Breast epithelium (tissue), 3 donors: ENCODE data around the gene ATP8A1.

Experiments used
- CTCF ChIP-seq, 3 donors: fragments of 450-650 bp; IDR thresholded peaks; one replicate each; pipeline ENCODE4 v1.5.1; 2016 to 2017; ENCODE audit warnings: antibody characterized with exemption in 3 of 3, mild to moderate bottlenecking in 3 of 3, moderate library complexity in 3 of 3
- POLR2A ChIP-seq: fragments of 450-650 bp; IDR thresholded peaks from one replicate; pipeline ENCODE4 v1.6.1; 2016; ENCODE audit warnings: antibody characterized with exemption, mild to moderate bottlenecking, moderate library complexity
- POLR2AphosphoS5 ChIP-seq, 3 donors: sonication (generic); formaldehyde crosslinking; IDR thresholded peaks; one replicate each; pipeline ENCODE4 v1.6.1; 2017; ENCODE audit warnings: antibody characterized with exemption in 3 of 3

GRCh38 chr4:42478509-42478908, 178.4 kb downstream of the ATP8A1 start:
- TF ChIP-seq CTCF (IDR thresholded peaks at IDR 0.05) (no peak), POLR2A (no peak), POLR2AphosphoS5 (IDR thresholded peaks at IDR 0.05) (no peak)
